H9 (cell line): Measurements from ENCODE around the gene ZNF622. TPM values are rescaled to one million over a fixed set of nuclear protein-coding genes. Genes with fewer than 3 reads are reported as not detected.

Experiments
- DNase-seq: peaks from one replicate; pipeline ENCODE4 v3.0.0-alpha.2; 2017
- H2AFZ ChIP-seq: one replicate; pipeline ENCODE4 v1.6.1; 2013; ENCODE audit warnings: mild to moderate bottlenecking, low read length, control low read depth, moderate library complexity
- H2AK5ac ChIP-seq: 2 replicates; pipeline ENCODE4 v1.6.1; 2013; ENCODE audit warnings: low read length, control low read depth, mixed read lengths; ENCODE audit not compliant: insufficient read length
- H2BK120ac ChIP-seq: one replicate; pipeline ENCODE4 v1.6.1; 2013; ENCODE audit warnings: low read depth, mild to moderate bottlenecking, low read length, control low read depth, inconsistent platforms; ENCODE audit not compliant: poor library complexity, severe bottlenecking
- H2BK12ac ChIP-seq: 2 replicates; pipeline ENCODE4 v1.6.1; 2013; ENCODE audit warnings: low read length, control low read depth, mixed read lengths, low read depth; ENCODE audit not compliant: insufficient read length
- H2BK15ac ChIP-seq: 2 replicates; pipeline ENCODE4 v1.6.1; 2013; ENCODE audit warnings: low read depth, low read length, control low read depth
- H2BK20ac ChIP-seq: one replicate; pipeline ENCODE4 v1.6.1; 2013; ENCODE audit warnings: low read depth, mild to moderate bottlenecking, low read length, control low read depth, inconsistent platforms; ENCODE audit not compliant: poor library complexity, severe bottlenecking
- H2BK5ac ChIP-seq: 2 replicates; pipeline ENCODE4 v1.6.1; 2013; ENCODE audit warnings: low read length, control low read depth, mixed read lengths; ENCODE audit not compliant: insufficient read length
- H3K14ac ChIP-seq: 2 replicates; pipeline ENCODE4 v1.6.1; 2013; ENCODE audit warnings: low read length, control low read depth; ENCODE audit not compliant: insufficient read depth
- H3K18ac ChIP-seq: 2 replicates; pipeline ENCODE4 v1.6.1; 2013; ENCODE audit warnings: low read depth, mild to moderate bottlenecking, mixed read lengths, low read length, control low read depth; ENCODE audit not compliant: insufficient read length
- H3K23ac ChIP-seq: 2 replicates; pipeline ENCODE4 v1.6.1; 2013; ENCODE audit warnings: low read length, control low read depth, mixed read lengths, low read depth; ENCODE audit not compliant: insufficient read length
- H3K23me2 ChIP-seq: 2 replicates; pipeline ENCODE4 v1.6.1; 2013; ENCODE audit warnings: low read depth, mild to moderate bottlenecking, mixed read lengths, low read length, control low read depth; ENCODE audit not compliant: insufficient read length, poor library complexity, severe bottlenecking
- H3K27ac ChIP-seq: 2 replicates; pipeline ENCODE4 v1.5.1; 2013; ENCODE audit warnings: low read length, control low read depth, mixed read lengths, low read depth; ENCODE audit not compliant: insufficient read length
- H3K27me3 ChIP-seq: 2 replicates; pipeline ENCODE4 v1.6.1; 2013; ENCODE audit warnings: low read length, control low read depth, inconsistent platforms; ENCODE audit not compliant: insufficient read depth
- H3K4ac ChIP-seq: 2 replicates; pipeline ENCODE4 v1.6.1; 2013; ENCODE audit warnings: low read depth, mild to moderate bottlenecking, control low read depth, inconsistent platforms, low read length, moderate library complexity
- H3K4me1 ChIP-seq: 2 replicates; pipeline ENCODE4 v1.6.1; 2013; ENCODE audit warnings: low read length, control low read depth, inconsistent platforms; ENCODE audit not compliant: insufficient read depth
- H3K4me2 ChIP-seq: 2 replicates; pipeline ENCODE4 v1.6.1; 2013; ENCODE audit warnings: low read length, control low read depth, mixed read lengths; ENCODE audit not compliant: insufficient read length, insufficient read depth
- H3K56ac ChIP-seq: 2 replicates; pipeline ENCODE4 v1.6.1; 2013; ENCODE audit warnings: low read depth, mild to moderate bottlenecking, mixed read lengths, low read length, control low read depth; ENCODE audit not compliant: insufficient read length
- H3K79me1 ChIP-seq: 2 replicates; pipeline ENCODE4 v1.6.1; 2013; ENCODE audit warnings: low read depth, mild to moderate bottlenecking, moderate library complexity, low read length, control low read depth, inconsistent platforms; ENCODE audit not compliant: insufficient read depth, poor library complexity, severe bottlenecking
- H3K79me2 ChIP-seq: 2 replicates; pipeline ENCODE4 v1.6.1; 2013; ENCODE audit warnings: low read length, control low read depth, inconsistent platforms; ENCODE audit not compliant: insufficient read depth
- H3K9ac ChIP-seq: 2 replicates; pipeline ENCODE4 v1.6.1; 2013; ENCODE audit warnings: low read length, control low read depth, mixed read lengths; ENCODE audit not compliant: insufficient read length; ENCODE audit errors: extremely low read depth
- H3K9me3 ChIP-seq: one replicate; pipeline ENCODE4 v1.6.1; 2013; ENCODE audit warnings: low read depth, low read length, inconsistent platforms; ENCODE audit not compliant: control insufficient read depth
- H3T11ph ChIP-seq: one replicate; pipeline ENCODE4 v1.6.1; 2013; ENCODE audit warnings: mild to moderate bottlenecking, low read length, control low read depth, inconsistent platforms
- H4K20me1 ChIP-seq: one replicate; pipeline ENCODE4 v1.6.1; 2013; ENCODE audit not compliant: control insufficient read depth, insufficient read length, insufficient read depth
- H4K5ac ChIP-seq: 2 replicates; pipeline ENCODE4 v1.6.1; 2013; ENCODE audit warnings: low read depth, mild to moderate bottlenecking, mixed read lengths, low read length, control low read depth; ENCODE audit not compliant: insufficient read length
- H4K8ac ChIP-seq: replicated peaks from 2 replicates; pipeline ENCODE4 v1.6.1; 2013; ENCODE audit warnings: low read length, control low read depth, mixed read lengths, low read depth; ENCODE audit not compliant: insufficient read length
- H4K91ac ChIP-seq: 2 replicates; pipeline ENCODE4 v1.6.1; 2013; ENCODE audit warnings: low read depth, mild to moderate bottlenecking, moderate library complexity, mixed read lengths, low read length, control low read depth; ENCODE audit not compliant: insufficient read length
- H3K27ac Mint-ChIP-seq, 3 experiments: 2 replicates in 2 of 3; 3 replicates in 1 of 3; pipeline ENCODE4 v1.8.0; 2020 to 2021; ENCODE audit warnings: mixed read lengths in 3 of 3, mild to moderate bottlenecking in 1 of 3, moderate library complexity in 1 of 3
- H3K27me3 Mint-ChIP-seq: 2 replicates; pipeline ENCODE4 v1.8.0; 2021; ENCODE audit warnings: low read depth, mild to moderate bottlenecking, moderate library complexity, mixed read lengths
- H3K36me3 Mint-ChIP-seq, 3 experiments: 2 replicates in 2 of 3; 3 replicates in 1 of 3; pipeline ENCODE4 v1.8.0; 2020 to 2021; ENCODE audit warnings: low read depth in 3 of 3, mixed read lengths in 3 of 3; ENCODE audit not compliant: insufficient read depth in 1 of 3
- H3K4me1 Mint-ChIP-seq, 2 experiments: 2 replicates each; pipeline ENCODE4 v1.8.0; 2020; ENCODE audit warnings: mixed read lengths in 2 of 2
- H3K4me3 Mint-ChIP-seq, 2 experiments: 2 replicates in 1 of 2; 3 replicates in 1 of 2; pipeline ENCODE4 v1.8.0; 2020 to 2021; ENCODE audit warnings: mild to moderate bottlenecking in 2 of 2, mixed read lengths in 2 of 2, moderate library complexity in 1 of 2
- H3K9me3 Mint-ChIP-seq, 2 experiments: 2 replicates in 1 of 2; 3 replicates in 1 of 2; pipeline ENCODE4 v1.8.0; 2020; ENCODE audit warnings: mild to moderate bottlenecking in 2 of 2, mixed read lengths in 2 of 2, moderate library complexity in 1 of 2
- CTCF ChIP-seq: fragments of 200-600 bp; sonication (generic); conservative IDR thresholded peaks from 3 replicates; pipeline ENCODE4 v1.8.0; 2021; ENCODE audit warnings: antibody characterized with exemption, mild to moderate bottlenecking
- WGBS: extraction: QIAGEN DNeasy Blood & Tissue Kit; methylation state at CpG from one replicate; pipeline ENCODE4 v1.1.7; 2013; ENCODE audit warnings: missing lambda C conversion rate, low lambda C conversion rate, mixed read lengths; ENCODE audit not compliant: insufficient read length; ENCODE audit errors: extremely low coverage; 5-methylcytosine and 5-hydroxymethylcytosine counted together
- total RNA-seq: library from RNA; stranded (reverse); gene quantifications from 2 replicates; pipeline ENCODE4 v1.2.1, GENCODE V29; 2021

Gene ZNF622
- total RNA-seq, 1 experiment from 2014 or later: 42.2 TPM

GRCh38 chr5:16504571-16504970 is 39.0 kb upstream of the ZNF622 start:
- DNase-seq: no peak
- H4K5ac ChIP-seq: no peak overlapping the region
- H3K4me1 ChIP-seq: no peaks in the 10 kb centered on the region
- H2BK120ac ChIP-seq: no peak overlapping the region
- H3K4me2 ChIP-seq: no peak overlapping the region
- no peak overlapping the region for H3K14ac ChIP-seq
- no peak for TF ChIP-seq CTCF
- H3K4me3 Mint-ChIP-seq: no peak overlapping the region
- no peak overlapping the region for H3K56ac ChIP-seq
- no peaks in the 10 kb centered on the region for H3K79me2 ChIP-seq
- H3K27ac ChIP-seq: no peak overlapping the region
- no peak overlapping the region for H3K18ac ChIP-seq
- no CpG with 5 or more reads among the region's 10 CpGs for WGBS
- no peak overlapping the region for H2AK5ac ChIP-seq
- H4K91ac ChIP-seq: no peak overlapping the region
- peaks cover 9 to 10% of the 10 kb centered on the region in 2 experiments for H3K4me1 Mint-ChIP-seq
- H3K27me3 Mint-ChIP-seq: no peaks in the 10 kb centered on the region; the same call in 1 of the 2 replicates
- no peaks in the 10 kb centered on the region for H3K23me2 ChIP-seq
- no peak overlapping the region for H2BK12ac ChIP-seq
- no peak overlapping the region for H2BK20ac ChIP-seq
- no peaks in the 10 kb centered on the region for H3K9me3 ChIP-seq
- no peak overlapping the region for H3K23ac ChIP-seq
- H3K79me1 ChIP-seq: no peaks in the 10 kb centered on the region
- H2BK15ac ChIP-seq: no peak overlapping the region
- no peak overlapping the region for H3K27ac Mint-ChIP-seq
- H4K20me1 ChIP-seq: no peaks in the 10 kb centered on the region
- no peaks in the 10 kb centered on the region; a peak in 1 of 7 replicates for H3K36me3 Mint-ChIP-seq
- no peak overlapping the region for H3T11ph ChIP-seq
- no peak overlapping the region for H4K8ac ChIP-seq
- no peak overlapping the region for H3K9ac ChIP-seq
- no peak overlapping the region for H2BK5ac ChIP-seq
- H2AFZ ChIP-seq: no peak overlapping the region
- H3K4ac ChIP-seq: no peak overlapping the region
- H3K27me3 ChIP-seq: no peaks in the 10 kb centered on the region
- H3K9me3 Mint-ChIP-seq: no peaks in the 10 kb centered on the region
